ENCODE measurements around the gene TMPRSS9.

The TMPRSS9 gene

DNA sequence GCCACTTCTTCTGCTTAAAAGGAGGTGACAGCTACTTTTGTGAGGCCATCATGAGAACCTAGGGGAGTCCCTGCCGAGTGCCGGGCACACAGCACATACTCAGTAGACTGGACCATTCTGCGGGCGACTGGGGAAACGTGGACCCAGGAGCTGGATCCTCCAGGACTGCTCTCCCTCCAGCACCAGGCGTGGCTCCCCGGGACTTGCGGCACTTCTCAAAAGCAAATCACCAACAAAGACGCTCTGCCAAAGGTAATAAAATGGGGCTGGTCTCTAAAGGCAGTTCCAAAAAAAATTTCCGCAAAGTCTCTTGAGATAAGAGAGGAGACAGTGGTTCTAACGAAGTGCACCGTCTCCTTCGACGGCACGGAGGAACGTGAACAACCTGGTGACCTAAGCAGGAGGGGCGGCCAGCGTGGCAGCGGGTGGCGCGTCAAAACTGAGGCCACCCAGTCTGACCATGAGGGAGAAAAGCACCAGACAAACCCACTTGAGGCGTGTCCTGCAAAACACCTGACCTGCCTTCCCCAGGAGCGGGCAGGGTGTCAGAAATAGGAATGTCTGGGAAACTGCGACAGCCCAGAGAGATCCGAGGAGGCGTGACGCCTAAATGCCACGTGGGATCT, 1.4 kb upstream of the TMPRSS9 start:
- TF ChIP-seq, protein P1, sequence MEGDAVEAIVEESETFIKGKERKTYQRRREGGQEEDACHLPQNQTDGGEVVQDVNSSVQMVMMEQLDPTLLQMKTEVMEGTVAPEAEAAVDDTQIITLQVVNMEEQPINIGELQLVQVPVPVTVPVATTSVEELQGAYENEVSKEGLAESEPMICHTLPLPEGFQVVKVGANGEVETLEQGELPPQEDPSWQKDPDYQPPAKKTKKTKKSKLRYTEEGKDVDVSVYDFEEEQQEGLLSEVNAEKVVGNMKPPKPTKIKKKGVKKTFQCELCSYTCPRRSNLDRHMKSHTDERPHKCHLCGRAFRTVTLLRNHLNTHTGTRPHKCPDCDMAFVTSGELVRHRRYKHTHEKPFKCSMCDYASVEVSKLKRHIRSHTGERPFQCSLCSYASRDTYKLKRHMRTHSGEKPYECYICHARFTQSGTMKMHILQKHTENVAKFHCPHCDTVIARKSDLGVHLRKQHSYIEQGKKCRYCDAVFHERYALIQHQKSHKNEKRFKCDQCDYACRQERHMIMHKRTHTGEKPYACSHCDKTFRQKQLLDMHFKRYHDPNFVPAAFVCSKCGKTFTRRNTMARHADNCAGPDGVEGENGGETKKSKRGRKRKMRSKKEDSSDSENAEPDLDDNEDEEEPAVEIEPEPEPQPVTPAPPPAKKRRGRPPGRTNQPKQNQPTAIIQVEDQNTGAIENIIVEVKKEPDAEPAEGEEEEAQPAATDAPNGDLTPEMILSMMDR (IDR thresholded peaks at IDR 0.05; ENCODE audit: control extremely low read depth, extremely low read depth, low read depth, missing control alignments), result no peak
- POLR2A ChIA-PET, result no interaction called here
- DNase-seq (ENCODE audit: extremely low spot score), result no peak
- CTCF ChIA-PET, result interaction anchor here (1.6 kb wide), 1 partner anchor 82 kb away, joined by 3 read pairs; no protein-coding TSS in a partner anchor

DNA sequence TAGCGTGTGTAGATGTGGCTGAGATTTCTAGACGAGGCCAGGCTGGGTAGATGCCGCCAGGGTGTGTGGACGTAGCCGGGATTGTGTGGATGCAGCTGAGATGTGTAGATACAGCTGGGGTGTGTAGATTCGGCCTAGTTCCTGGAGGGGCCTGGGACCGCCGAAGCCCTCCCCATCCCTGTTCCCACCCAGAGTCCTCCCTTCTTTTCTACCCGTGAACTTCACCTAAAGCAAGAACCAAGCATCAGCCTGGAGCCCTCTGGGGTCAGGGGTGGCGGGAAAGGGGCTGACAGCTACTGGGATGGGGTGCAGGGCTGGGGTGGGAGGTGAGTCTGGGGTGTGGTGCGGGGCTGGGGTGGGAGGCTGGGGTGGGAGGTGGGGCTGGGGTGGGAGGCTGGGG, 768 bp downstream of the TMPRSS9 start:
- CTCF ChIA-PET, result no interaction called here
- POLR2A ChIA-PET, result no interaction called here

DNA sequence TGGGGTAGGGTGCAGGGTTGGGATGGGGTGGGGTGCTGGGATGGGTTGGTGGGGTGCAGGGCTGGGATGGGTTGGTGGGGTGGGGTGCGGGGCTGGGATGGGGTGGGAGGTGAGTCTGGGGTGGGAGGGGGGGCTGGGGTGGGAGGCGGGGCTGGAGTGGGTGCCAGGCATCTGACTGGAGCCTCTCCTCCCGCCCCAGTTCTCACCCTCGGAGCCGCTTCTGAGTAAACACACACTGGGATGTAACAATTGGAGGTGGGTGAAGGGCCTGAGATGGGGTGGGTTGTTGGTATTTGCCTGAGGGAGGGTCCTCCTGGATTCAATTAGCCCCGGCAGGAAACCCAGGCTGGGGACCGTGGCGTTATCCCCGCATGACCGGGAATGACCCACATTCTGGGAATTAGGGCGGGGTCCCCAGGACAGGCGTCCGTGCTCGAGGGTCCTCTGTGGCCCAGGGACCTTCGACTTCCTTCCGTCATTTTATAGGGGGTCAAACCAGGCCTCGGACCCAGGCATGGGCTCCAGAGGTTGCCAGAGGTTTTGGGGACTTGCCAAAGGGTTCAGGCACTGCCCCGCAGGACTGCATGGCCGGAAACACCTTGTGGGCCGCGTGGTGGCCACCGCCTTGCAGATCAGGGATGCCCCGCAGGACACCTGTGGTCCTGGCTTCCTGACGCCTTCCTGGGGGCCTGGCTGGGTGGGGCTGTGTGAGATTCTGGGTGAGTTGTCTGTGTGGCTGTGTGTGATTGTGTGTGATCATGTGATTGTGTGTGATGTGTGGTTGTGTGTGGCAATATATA, 1.4 kb downstream of the TMPRSS9 start:
- TF ChIP-seq, protein P1 (IDR thresholded peaks at IDR 0.05; ENCODE audit: control extremely low read depth, extremely low read depth, low read depth, missing control alignments), result no peak
- ChIA-PET CTCF (no interaction called here), POLR2A (no interaction called here)
- no peak for DNase-seq (ENCODE audit: extremely low spot score)

More for the DNA sequence above, 768 bp downstream of the TMPRSS9 start:
- DNase-seq (ENCODE audit: extremely low spot score), result no peak
- TF ChIP-seq, protein P1 (IDR thresholded peaks at IDR 0.05; ENCODE audit: control extremely low read depth, extremely low read depth, low read depth, missing control alignments), result no peak

DNA sequence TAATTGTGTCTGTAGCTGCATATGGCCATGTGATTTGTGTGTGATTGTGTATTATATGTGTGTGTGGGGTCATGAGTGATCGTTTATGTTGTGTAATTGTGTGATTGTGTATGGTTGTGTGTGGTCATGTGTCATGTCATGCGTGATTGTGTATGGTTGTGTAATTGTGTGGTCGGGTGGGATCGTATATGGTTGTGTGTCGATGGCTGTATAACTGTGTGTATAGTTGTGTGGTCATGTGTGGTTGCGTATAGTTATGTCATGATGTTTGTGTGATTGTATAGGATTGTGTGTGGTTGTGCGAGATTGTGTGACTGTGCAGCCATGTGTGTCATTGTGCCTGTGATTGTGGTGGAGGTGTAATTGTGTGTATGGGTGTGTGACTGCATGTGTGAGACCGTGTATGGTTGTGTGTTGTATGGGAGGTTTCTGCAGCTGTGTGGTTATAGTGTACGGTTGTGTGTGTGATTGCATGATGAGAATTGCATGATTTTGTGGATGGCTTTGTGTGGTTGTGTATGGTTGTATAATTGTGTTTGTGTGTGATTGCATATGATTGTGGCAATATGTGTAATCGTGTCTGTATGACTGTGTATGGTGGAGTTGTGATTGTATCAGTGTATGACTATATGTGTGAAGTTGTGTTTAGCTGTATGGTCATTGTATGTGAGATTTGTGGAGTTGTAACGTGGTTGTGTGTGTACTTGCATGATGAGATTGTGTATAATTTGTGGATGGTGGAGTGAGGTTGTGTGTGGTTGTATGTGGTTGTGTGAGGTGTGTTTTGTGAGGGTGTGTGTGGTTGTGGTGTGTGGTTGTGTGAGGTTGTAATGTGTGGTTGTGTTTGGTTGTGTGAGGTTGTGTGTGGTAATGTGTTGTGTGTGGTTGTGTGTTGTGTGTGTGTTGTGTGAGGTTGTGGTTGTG, 2.2 kb downstream of the TMPRSS9 start:
- ChIA-PET CTCF (no interaction called here), POLR2A (no interaction called here)
- DNase-seq (ENCODE audit: extremely low spot score), result no peak
- TF ChIP-seq, protein P1 (IDR thresholded peaks at IDR 0.05; ENCODE audit: control extremely low read depth, extremely low read depth, low read depth, missing control alignments), result no peak

DNA sequence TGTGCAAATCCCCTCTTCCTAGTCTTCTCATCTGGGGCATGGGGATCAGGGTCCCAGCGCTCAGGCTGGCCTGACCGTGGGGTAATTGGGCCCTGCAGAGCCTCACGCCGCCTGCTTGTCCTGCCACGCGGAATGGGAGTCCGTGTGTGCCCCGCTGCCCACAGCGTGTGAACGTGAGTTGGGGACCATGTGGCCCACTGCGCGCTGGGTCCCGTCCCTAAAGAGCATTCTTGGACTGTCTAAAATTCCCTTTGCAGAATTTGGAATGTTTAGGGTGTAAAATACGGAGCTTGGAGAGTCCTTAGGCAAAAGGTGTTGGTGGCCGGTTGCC, 2.9 kb downstream of the TMPRSS9 start:
- CTCF ChIA-PET, result no interaction called here
- TF ChIP-seq, protein P1 (IDR thresholded peaks at IDR 0.05; ENCODE audit: control extremely low read depth, extremely low read depth, low read depth, missing control alignments), result no peak
- DNase-seq (ENCODE audit: extremely low spot score), result no peak
- POLR2A ChIA-PET, result no interaction called here

DNA sequence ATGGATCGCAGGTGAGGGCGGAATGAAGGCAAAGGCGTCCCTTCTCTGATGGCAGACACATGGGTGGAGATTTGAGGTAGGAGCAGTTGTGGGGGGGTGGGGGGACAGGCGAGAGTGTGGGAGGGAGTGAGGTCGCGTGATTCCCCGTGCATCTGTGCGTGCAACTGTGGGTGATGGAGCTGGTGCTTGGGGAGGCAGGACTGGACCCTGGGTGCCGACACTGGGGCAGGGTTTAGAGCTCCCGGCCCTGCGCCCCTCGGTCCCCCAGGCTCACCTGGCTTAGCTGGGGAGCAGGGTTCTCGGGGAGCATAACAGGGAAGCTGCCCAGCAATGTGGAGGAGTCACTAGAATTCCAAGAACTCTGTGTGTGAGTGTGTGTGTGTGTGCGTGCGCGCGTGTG, 3.4 kb downstream of the TMPRSS9 start:
- TF ChIP-seq, protein P1 (IDR thresholded peaks at IDR 0.05; ENCODE audit: control extremely low read depth, extremely low read depth, low read depth, missing control alignments), result no peak
- CTCF ChIA-PET, result no interaction called here
- DNase-seq (ENCODE audit: extremely low spot score), result no peak
- POLR2A ChIA-PET, result no interaction called here

Data from GM10248 (cell line).